GM19324 (cell line): ENCODE measurements around the gene CKAP5.
"Not testable (repeated sequence)": the region's sequence is repeated elsewhere in the genome, so short reads cannot be mapped to it uniquely, and the experiment has no call there.

Source experiments
- ATAC-seq: cut with Tn5 transposase; IDR thresholded peaks from one replicate; pipeline ENCODE4 v1.9.1; 2021; ENCODE audit warnings: mild to moderate bottlenecking, moderate library complexity; ENCODE audit not compliant: unreplicated experiment, low FRiP score

Gene CKAP5

GRCh38 chr11:46709351-46709750 lies 136.7 kb downstream of the CKAP5 start:
- not testable (repeated sequence) for ATAC-seq

GRCh38 chr11:46706886-46707285 lies 139.2 kb downstream of the CKAP5 start:
- no peak for ATAC-seq

- no peak for ATAC-seq
Measured at GRCh38 chr11:46705070-46705688, 140.9 kb downstream of the CKAP5 start.

GRCh38 chr11:46701078-46701654 lies 144.9 kb downstream of the CKAP5 start:
- no peak for ATAC-seq

- peak; percentile 91 for ATAC-seq
Measured at GRCh38 chr11:46700241-46701077, 145.6 kb downstream of the CKAP5 start, which contains the start of the genes ARHGAP1 and ZNF408. Gene ARHGAP1 (minus strand): TSS chr11:46700619. CDS start chr11:46696107, 4,512 bp downstream. Gene ZNF408 (plus strand): TSS chr11:46701031. CDS start chr11:46701048, 17 bp downstream.

GRCh38 chr11:46698597-46698996 lies 147.5 kb downstream of the CKAP5 start:
- no peak for ATAC-seq

- no peak for ATAC-seq
Measured at GRCh38 chr11:46697723-46698122, 148.4 kb downstream of the CKAP5 start.

- no peak for ATAC-seq
Measured at GRCh38 chr11:46697303-46697702, 148.8 kb downstream of the CKAP5 start.

- ATAC-seq = no peak
Measured at GRCh38 chr11:46696212-46696558, 149.9 kb downstream of the CKAP5 start.

GRCh38 chr11:46695345-46696211 lies 150.5 kb downstream of the CKAP5 start:
- no peak for ATAC-seq

- no peak for ATAC-seq
Measured at GRCh38 chr11:46694607-46695006, 151.5 kb downstream of the CKAP5 start.

GRCh38 chr11:46694072-46694471 lies 152.0 kb downstream of the CKAP5 start:
- no peak for ATAC-seq

GRCh38 chr11:46693597-46694012 lies 152.5 kb downstream of the CKAP5 start:
- ATAC-seq = no peak
